Activated T-helper 17 cell treated with anti-CD3 and anti-CD28 coated beads, Interleukin-2, amount 50 U/mL, for 72 hours (primary cell): ENCODE results near the gene ZNF628. TPM values are rescaled to one million over a fixed set of nuclear protein-coding genes. Genes with fewer than 3 reads are reported as not detected.

Experiments used
- ATAC-seq: fragments of 150-1000 bp; cut with Tn5 transposase; replicated peaks from 2 replicates; pipeline ENCODE4 v1.10.0; 2021; ENCODE audit warnings: mild to moderate bottlenecking, moderate library complexity
- H3K27ac Mint-ChIP-seq: one replicate; pipeline ENCODE4 v1.8.0; 2022; ENCODE audit warnings: mixed read lengths
- H3K27me3 Mint-ChIP-seq: one replicate; pipeline ENCODE4 v1.8.0; 2022; ENCODE audit warnings: mixed read lengths
- H3K36me3 Mint-ChIP-seq: one replicate; pipeline ENCODE4 v1.8.0; 2022; ENCODE audit warnings: low read depth, mild to moderate bottlenecking, mixed read lengths
- H3K4me1 Mint-ChIP-seq: one replicate; pipeline ENCODE4 v1.8.0; 2022; ENCODE audit warnings: mixed read lengths
- H3K4me3 Mint-ChIP-seq: one replicate; pipeline ENCODE4 v1.8.0; 2022; ENCODE audit warnings: mild to moderate bottlenecking, mixed read lengths
- H3K9me3 Mint-ChIP-seq: one replicate; pipeline ENCODE4 v1.8.0; 2022; ENCODE audit warnings: mixed read lengths
- total RNA-seq, 2 donors: library from RNA; stranded (reverse); gene quantifications; one replicate each; pipeline ENCODE4 v1.2.3, GENCODE V29; 2022

Gene ZNF628
- total RNA-seq, 2 donors from 2014 or later: 11.1 to 11.3 TPM

GRCh38 chr19:55527197-55528029 is 51.0 kb downstream of the ZNF628 start:
- no peak overlapping the region for H3K27ac Mint-ChIP-seq
- no peaks in the 10 kb centered on the region for H3K36me3 Mint-ChIP-seq
- no peaks in the 10 kb centered on the region for H3K9me3 Mint-ChIP-seq
- no peak overlapping the region for H3K4me3 Mint-ChIP-seq
- H3K4me1 Mint-ChIP-seq: no peaks in the 10 kb centered on the region
- ATAC-seq: no peak
- H3K27me3 Mint-ChIP-seq: peaks cover 3% of the 10 kb centered on the region

- H3K36me3 Mint-ChIP-seq: no peaks in the 10 kb centered on the region
- peaks cover 3% of the 10 kb centered on the region for H3K27me3 Mint-ChIP-seq
- H3K4me1 Mint-ChIP-seq: no peaks in the 10 kb centered on the region
- no peak overlapping the region for H3K4me3 Mint-ChIP-seq
- H3K9me3 Mint-ChIP-seq: no peaks in the 10 kb centered on the region
- no peak overlapping the region for H3K27ac Mint-ChIP-seq
- ATAC-seq: no peak
These were observed 51.8 kb downstream of the ZNF628 start for GRCh38 chr19:55528030-55528803.

GRCh38 chr19:55529636-55530234 is 53.3 kb downstream of the ZNF628 start:
- Mint-ChIP-seq H3K36me3 (no peaks in the 10 kb centered on the region), H3K9me3 (no peaks in the 10 kb centered on the region), H3K4me3 (no peak overlapping the region), H3K27me3 (no peaks in the 10 kb centered on the region), H3K4me1 (no peaks in the 10 kb centered on the region), H3K27ac (no peak overlapping the region)
- no peak for ATAC-seq

GRCh38 chr19:55530996-55531395 is 54.6 kb downstream of the ZNF628 start:
- no peaks in the 10 kb centered on the region for H3K36me3 Mint-ChIP-seq
- no peak overlapping the region for H3K27ac Mint-ChIP-seq
- H3K9me3 Mint-ChIP-seq: no peaks in the 10 kb centered on the region
- no peak overlapping the region for H3K4me3 Mint-ChIP-seq
- H3K27me3 Mint-ChIP-seq: no peaks in the 10 kb centered on the region
- no peak for ATAC-seq
- no peaks in the 10 kb centered on the region for H3K4me1 Mint-ChIP-seq

Other genes starting within 250 kb of the ZNF628 start
- 10 to 100 TPM in 1 of 2 donors, 1 to 10 TPM in 1; 8.5 to 11.3 TPM for gene TMEM86B, start 247.9 kb upstream of the ZNF628 start, total RNA-seq
- gene PPP6R1, start 217.6 kb upstream of the ZNF628 start, total RNA-seq: 100 to 1,000 TPM; 156 to 319 TPM
- gene HSPBP1, start 196.5 kb upstream of the ZNF628 start, total RNA-seq: 10 to 100 TPM; 20.8 to 56.6 TPM
- 10 to 100 TPM in 1 of 2 donors, 1 to 10 TPM in 1; 6.3 to 13.7 TPM for gene BRSK1, start 192.6 kb upstream of the ZNF628 start, total RNA-seq
- gene TMEM150B, start 151.3 kb upstream of the ZNF628 start, total RNA-seq: under 1 TPM; 0.39 to 0.56 TPM
- gene KMT5C, start 136.7 kb upstream of the ZNF628 start, total RNA-seq: 10 to 100 TPM; 15.6 to 25.3 TPM
- under 1 TPM; 0.15 to 0.50 TPM for gene COX6B2, start 121.9 kb upstream of the ZNF628 start, total RNA-seq
- gene GARIN5B, start 113.4 kb upstream of the ZNF628 start, total RNA-seq: not detected
- under 1 TPM; 0.15 to 0.95 TPM for gene IL11, start 106.2 kb upstream of the ZNF628 start, total RNA-seq
- gene TMEM190, start 99.8 kb upstream of the ZNF628 start, total RNA-seq: not detected
- gene TMEM238, start 92.3 kb upstream of the ZNF628 start, total RNA-seq: 10 to 100 TPM in 1 of 2 donors, 1 to 10 TPM in 1; 7.2 to 11.5 TPM
- gene RPL28, start 90.7 kb upstream of the ZNF628 start, total RNA-seq: 1,000 to 10,000 TPM; 2,155 to 2,438 TPM
- gene UBE2S, start 68.8 kb upstream of the ZNF628 start, total RNA-seq: 100 to 1,000 TPM; 183 to 343 TPM
- under 1 TPM in 1 of 2 donors, not detected in 1; 0.11 TPM for gene SHISA7, start 33.3 kb upstream of the ZNF628 start, total RNA-seq
- gene ISOC2, start 15.0 kb upstream of the ZNF628 start, total RNA-seq: 10 to 100 TPM; 21.2 to 39.5 TPM
- gene C19orf85, start 11.9 kb upstream of the ZNF628 start, total RNA-seq: not detected
- gene NAT14, start 8.6 kb downstream of the ZNF628 start, total RNA-seq: 10 to 100 TPM in 1 of 2 donors, 1 to 10 TPM in 1; 7.1 to 12.3 TPM
- under 1 TPM; 0.41 to 0.69 TPM for gene SSC5D, start 11.8 kb downstream of the ZNF628 start, total RNA-seq
- gene SBK2, start 60.5 kb downstream of the ZNF628 start, total RNA-seq: not detected
- not detected for gene SBK3, start 68.9 kb downstream of the ZNF628 start, total RNA-seq
- 1 to 10 TPM; 4.7 to 6.5 TPM for gene ZNF579, start 104.2 kb downstream of the ZNF628 start, total RNA-seq
- gene FIZ1, start 122.9 kb downstream of the ZNF628 start, total RNA-seq: 10 to 100 TPM in 1 of 2 donors, 1 to 10 TPM in 1; 8.7 to 12.9 TPM
- gene ZNF524, start 123.7 kb downstream of the ZNF628 start, total RNA-seq: 10 to 100 TPM; 20.1 to 25.3 TPM
- gene ZNF865, start 129.0 kb downstream of the ZNF628 start, total RNA-seq: 10 to 100 TPM; 11.9 to 13.2 TPM
- 1 to 10 TPM; 4.6 to 5.3 TPM for gene ZNF784, start 147.9 kb downstream of the ZNF628 start, total RNA-seq
- gene ZNF580, start 164.4 kb downstream of the ZNF628 start, total RNA-seq: 10 to 100 TPM; 21.9 to 22.2 TPM
- gene ZNF581, start 167.0 kb downstream of the ZNF628 start, total RNA-seq: 10 to 100 TPM; 26.4 to 35.6 TPM
- 1 to 10 TPM; 2.4 to 2.6 TPM for gene CCDC106, start 171.6 kb downstream of the ZNF628 start, total RNA-seq
- gene U2AF2, start 178.4 kb downstream of the ZNF628 start, total RNA-seq: 100 to 1,000 TPM; 254 to 333 TPM
- gene EPN1, start 198.6 kb downstream of the ZNF628 start, total RNA-seq: 10 to 100 TPM; 29.2 to 45.1 TPM